H1 (cell line): ENCODE measurements around the gene C4orf46. TPM values are rescaled to one million over a fixed set of nuclear protein-coding genes. Genes with fewer than 3 reads are reported as not detected.

Experiments used
- BCL11A ChIP-seq, 2 experiments: IDR thresholded peaks; one replicate each; pipeline ENCODE4 v1.6.1; 2011; ENCODE audit warnings: low read depth in 2 of 2, low read length in 2 of 2, mild to moderate bottlenecking in 2 of 2
- BRCA1 ChIP-seq: IDR thresholded peaks from 2 replicates; pipeline ENCODE4 v1.6.1; 2012; ENCODE audit warnings: low read depth, low read length, improper control_type of control experiment
- CHD7 ChIP-seq: fragments of 300-600 bp; sonication (generic); IDR thresholded peaks from 2 replicates; pipeline ENCODE4 v1.7.1; 2012; ENCODE audit warnings: low read length, moderate library complexity, mild to moderate bottlenecking, inconsistent platforms; ENCODE audit not compliant: insufficient replicate concordance
- NANOG ChIP-seq: IDR thresholded peaks from 2 replicates; pipeline ENCODE4 v1.6.1; 2011; ENCODE audit warnings: low read length, low read depth, mild to moderate bottlenecking, inconsistent platforms; ENCODE audit not compliant: insufficient read depth, poor library complexity, severe bottlenecking
- PHF8 ChIP-seq: fragments of 200-600 bp; sonication (generic); conservative IDR thresholded peaks from 2 replicates; pipeline ENCODE4 v1.7.1; 2012; ENCODE audit warnings: low read depth, mild to moderate bottlenecking, inconsistent platforms, low read length, moderate library complexity
- SP2 ChIP-seq: IDR thresholded peaks from 2 replicates; pipeline ENCODE4 v1.6.1; 2012; ENCODE audit warnings: mild to moderate bottlenecking, low read length, inconsistent platforms
- polyA plus RNA-seq, 7 experiments: library from polyadenylated mRNA; depleted of rRNA in 3 of 7; stranded (reverse) in 5 of 7; unstranded in 2 of 7; fragments of >200 nt in 5 of 7; fragments of 200-250 nt in 2 of 7; gene quantifications; 1 replicate in 5 of 7; 2 replicates in 1 of 7; 4 replicates in 1 of 7; pipeline versions ENCODE4 v1.2.1 to v1.2.3, GENCODE V29; 2011 to 2013; ENCODE audit warnings: missing spikeins in 2 of 7, mixed read lengths in 2 of 7
- total RNA-seq: library from RNA; stranded (reverse); fragmentation: NEBNext Ultra II Directional; extraction: Animal tissue kit (Norgen Biotek cat#: 25700); gene quantifications from 2 replicates; pipeline ENCODE4 v1.2.1, GENCODE V29; 2021
- TF ChIP-seq, protein P1 (sequence below): IDR thresholded peaks from 2 replicates; pipeline ENCODE4 v1.6.1; 2012; ENCODE audit warnings: inconsistent platforms
- TF ChIP-seq, protein P2 (sequence below), 3 experiments: IDR thresholded peaks; 1 replicate in 2 of 3; 2 replicates in 1 of 3; pipeline versions ENCODE4 v1.5.1 to v1.6.1; 2011; ENCODE audit warnings: low read length in 3 of 3, mild to moderate bottlenecking in 3 of 3, inconsistent platforms in 2 of 3, low read depth in 1 of 3, moderate library complexity in 1 of 3; ENCODE audit not compliant: insufficient read depth in 1 of 3; ENCODE audit errors: control extremely low read depth in 1 of 3

Gene C4orf46
- total and polyA plus RNA-seq, 2 of the 8 experiments (the other 6 are each of a cell fraction or from before 2014, with no cell fraction given): 19.8 to 28.6 TPM

DNA sequence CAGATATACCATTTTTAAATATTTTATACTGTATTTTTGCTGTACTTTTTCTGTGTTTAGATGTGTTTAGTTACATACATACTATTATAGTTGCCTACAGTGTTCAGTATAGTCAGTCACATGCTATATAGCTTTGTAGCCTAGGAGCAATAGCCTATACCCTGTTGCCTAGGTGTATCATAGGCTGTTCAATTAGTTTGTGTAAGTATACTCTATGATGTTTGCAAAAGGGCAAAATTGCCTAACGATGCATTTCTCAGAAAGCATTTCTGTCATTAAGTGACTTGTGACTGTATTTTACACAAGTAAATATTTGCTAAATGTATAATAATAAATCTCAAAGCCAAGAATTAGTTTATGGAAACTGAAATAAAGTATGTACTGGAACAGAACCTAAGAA is 9.9 kb upstream of the C4orf46 start (continued):
- TF ChIP-seq CHD7 (no peak), SP2 (no peak), NANOG (no peak), BRCA1 (no peak), BCL11A (IDR thresholded peaks at IDR 0.05; ENCODE audit: low read depth in 2 of 2, low read length in 2 of 2) (no peak), PHF8 (no peak)
- TF ChIP-seq, protein P1, sequence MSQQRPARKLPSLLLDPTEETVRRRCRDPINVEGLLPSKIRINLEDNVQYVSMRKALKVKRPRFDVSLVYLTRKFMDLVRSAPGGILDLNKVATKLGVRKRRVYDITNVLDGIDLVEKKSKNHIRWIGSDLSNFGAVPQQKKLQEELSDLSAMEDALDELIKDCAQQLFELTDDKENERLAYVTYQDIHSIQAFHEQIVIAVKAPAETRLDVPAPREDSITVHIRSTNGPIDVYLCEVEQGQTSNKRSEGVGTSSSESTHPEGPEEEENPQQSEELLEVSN: no peak
- TF ChIP-seq, protein P2, sequence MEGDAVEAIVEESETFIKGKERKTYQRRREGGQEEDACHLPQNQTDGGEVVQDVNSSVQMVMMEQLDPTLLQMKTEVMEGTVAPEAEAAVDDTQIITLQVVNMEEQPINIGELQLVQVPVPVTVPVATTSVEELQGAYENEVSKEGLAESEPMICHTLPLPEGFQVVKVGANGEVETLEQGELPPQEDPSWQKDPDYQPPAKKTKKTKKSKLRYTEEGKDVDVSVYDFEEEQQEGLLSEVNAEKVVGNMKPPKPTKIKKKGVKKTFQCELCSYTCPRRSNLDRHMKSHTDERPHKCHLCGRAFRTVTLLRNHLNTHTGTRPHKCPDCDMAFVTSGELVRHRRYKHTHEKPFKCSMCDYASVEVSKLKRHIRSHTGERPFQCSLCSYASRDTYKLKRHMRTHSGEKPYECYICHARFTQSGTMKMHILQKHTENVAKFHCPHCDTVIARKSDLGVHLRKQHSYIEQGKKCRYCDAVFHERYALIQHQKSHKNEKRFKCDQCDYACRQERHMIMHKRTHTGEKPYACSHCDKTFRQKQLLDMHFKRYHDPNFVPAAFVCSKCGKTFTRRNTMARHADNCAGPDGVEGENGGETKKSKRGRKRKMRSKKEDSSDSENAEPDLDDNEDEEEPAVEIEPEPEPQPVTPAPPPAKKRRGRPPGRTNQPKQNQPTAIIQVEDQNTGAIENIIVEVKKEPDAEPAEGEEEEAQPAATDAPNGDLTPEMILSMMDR (IDR thresholded peaks at IDR 0.05; ENCODE audit: control extremely low read depth in 1 of 3, insufficient read depth in 1 of 3, low read depth in 1 of 3, low read length in 3 of 3): no peak
